WTC11 (cell line): ENCODE results near the gene SLC39A3.

Experiments
- CTCF ChIP-seq: fragments of 200-600 bp; IDR thresholded peaks from 2 replicates; pipeline ENCODE4 v1.8.0; 2022; ENCODE audit warnings: antibody characterized with exemption
- ESRRA ChIP-seq: sonication (generic); formaldehyde crosslinking; IDR thresholded peaks from 2 replicates; pipeline ENCODE4 v1.8.1; 2022; ENCODE audit warnings: mild to moderate bottlenecking, missing genetic modification reagents, borderline replicate concordance
- FOXJ3 ChIP-seq: sonication (generic); formaldehyde crosslinking; IDR thresholded peaks from 2 replicates; pipeline ENCODE4 v1.9.0; 2021; ENCODE audit warnings: missing genetic modification reagents, mild to moderate bottlenecking, borderline replicate concordance
- JUN ChIP-seq: sonication (generic); formaldehyde crosslinking; IDR thresholded peaks from 2 replicates; pipeline ENCODE4 v1.8.0; 2023; ENCODE audit warnings: mild to moderate bottlenecking, missing genetic modification reagents
- NR1H2 ChIP-seq: sonication (generic); formaldehyde crosslinking; IDR thresholded peaks from 2 replicates; pipeline ENCODE4 v1.9.0; 2021; ENCODE audit warnings: mild to moderate bottlenecking, moderate library complexity, missing genetic modification reagents
- SP1 ChIP-seq: sonication (generic); formaldehyde crosslinking; conservative IDR thresholded peaks from 2 replicates; pipeline ENCODE4 v1.8.1; 2022; ENCODE audit warnings: missing genetic modification reagents
- TCF7 ChIP-seq: sonication (generic); formaldehyde crosslinking; IDR thresholded peaks from 2 replicates; pipeline ENCODE4 v1.8.0; 2022; ENCODE audit warnings: mild to moderate bottlenecking, low read depth, missing genetic modification reagents, moderate library complexity
- USF1 ChIP-seq: sonication (generic); formaldehyde crosslinking; IDR thresholded peaks from 2 replicates; pipeline ENCODE4 v1.8.0; 2022; ENCODE audit warnings: mild to moderate bottlenecking, missing genetic modification reagents
- ZNF232 ChIP-seq: sonication (generic); formaldehyde crosslinking; IDR thresholded peaks from 2 replicates; pipeline ENCODE4 v1.8.0; 2022; ENCODE audit warnings: mild to moderate bottlenecking, missing genetic modification reagents
- ZNF423 ChIP-seq: fragments of 250-450 bp; sonication (Bioruptor Pico); IDR thresholded peaks from 2 replicates; pipeline ENCODE4 v2.1.2; 2022; ENCODE audit warnings: mild to moderate bottlenecking, moderate library complexity
- TF ChIP-seq, protein P1 (sequence below): fragments of 250-450 bp; sonication (Bioruptor Pico); conservative IDR thresholded peaks from 2 replicates; pipeline ENCODE4 v1.9.0; 2021; ENCODE audit warnings: mild to moderate bottlenecking
- TF ChIP-seq, protein P2 (sequence below): sonication (generic); formaldehyde crosslinking; IDR thresholded peaks from 2 replicates; pipeline ENCODE4 v1.8.1; 2023; ENCODE audit warnings: mild to moderate bottlenecking, missing genetic modification reagents, borderline replicate concordance
- TF ChIP-seq, protein P3 (sequence below): sonication (generic); formaldehyde crosslinking; IDR thresholded peaks from 2 replicates; pipeline ENCODE4 v1.8.0; 2023; ENCODE audit warnings: missing genetic modification reagents
- TF ChIP-seq, protein P4 (sequence below): fragments of 250-450 bp; sonication (Bioruptor Pico); IDR thresholded peaks from 2 replicates; pipeline ENCODE4 v1.9.0; 2021; ENCODE audit warnings: moderate library complexity, mild to moderate bottlenecking, inconsistent platforms, borderline replicate concordance

- TF ChIP-seq, protein P1, sequence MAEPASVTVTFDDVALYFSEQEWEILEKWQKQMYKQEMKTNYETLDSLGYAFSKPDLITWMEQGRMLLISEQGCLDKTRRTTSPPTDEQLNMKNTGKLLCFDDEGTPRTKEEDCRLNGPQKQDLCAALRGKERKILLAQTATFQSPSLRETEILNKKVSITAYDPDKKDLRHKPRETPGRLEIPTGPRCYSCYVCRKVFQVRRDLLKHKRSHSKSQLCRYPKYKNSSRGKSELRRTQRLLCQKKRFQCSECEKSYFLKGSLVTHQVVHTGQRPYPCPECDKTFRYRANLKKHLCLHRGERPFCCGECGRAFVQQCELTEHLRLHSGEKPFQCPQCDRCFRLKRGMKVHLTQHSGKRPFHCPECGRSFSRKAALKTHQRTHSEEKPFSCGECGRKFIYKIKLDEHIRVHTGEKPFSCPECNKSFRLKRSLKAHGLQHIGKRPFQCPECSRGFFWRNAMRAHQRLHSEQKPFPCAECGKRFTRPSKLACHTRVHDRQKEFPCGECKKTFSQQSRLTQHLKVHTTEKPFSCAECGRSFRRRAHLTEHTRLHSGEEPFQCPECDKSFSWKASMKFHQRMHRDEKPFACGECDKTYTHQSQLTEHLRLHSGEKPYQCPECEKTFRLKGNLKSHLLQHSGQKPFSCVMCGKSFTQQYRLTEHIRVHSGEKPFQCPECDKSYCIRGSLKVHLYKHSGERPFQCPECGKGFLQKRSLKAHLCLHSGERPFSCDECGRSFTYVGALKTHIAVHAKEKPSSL (CRISPR knock-in tag), result no peak
- TF ChIP-seq CTCF (no peak), SP1 (CRISPR knock-in tag) (no peak), TCF7 (CRISPR knock-in tag) (no peak), ESRRA (no peak), NR1H2 (CRISPR knock-in tag) (no peak), USF1 (CRISPR knock-in tag) (no peak), ZNF423 (CRISPR knock-in tag) (no peak), ZNF232 (no peak), JUN (CRISPR knock-in tag) (no peak), FOXJ3 (CRISPR knock-in tag) (no peak)
- TF ChIP-seq, protein P2, sequence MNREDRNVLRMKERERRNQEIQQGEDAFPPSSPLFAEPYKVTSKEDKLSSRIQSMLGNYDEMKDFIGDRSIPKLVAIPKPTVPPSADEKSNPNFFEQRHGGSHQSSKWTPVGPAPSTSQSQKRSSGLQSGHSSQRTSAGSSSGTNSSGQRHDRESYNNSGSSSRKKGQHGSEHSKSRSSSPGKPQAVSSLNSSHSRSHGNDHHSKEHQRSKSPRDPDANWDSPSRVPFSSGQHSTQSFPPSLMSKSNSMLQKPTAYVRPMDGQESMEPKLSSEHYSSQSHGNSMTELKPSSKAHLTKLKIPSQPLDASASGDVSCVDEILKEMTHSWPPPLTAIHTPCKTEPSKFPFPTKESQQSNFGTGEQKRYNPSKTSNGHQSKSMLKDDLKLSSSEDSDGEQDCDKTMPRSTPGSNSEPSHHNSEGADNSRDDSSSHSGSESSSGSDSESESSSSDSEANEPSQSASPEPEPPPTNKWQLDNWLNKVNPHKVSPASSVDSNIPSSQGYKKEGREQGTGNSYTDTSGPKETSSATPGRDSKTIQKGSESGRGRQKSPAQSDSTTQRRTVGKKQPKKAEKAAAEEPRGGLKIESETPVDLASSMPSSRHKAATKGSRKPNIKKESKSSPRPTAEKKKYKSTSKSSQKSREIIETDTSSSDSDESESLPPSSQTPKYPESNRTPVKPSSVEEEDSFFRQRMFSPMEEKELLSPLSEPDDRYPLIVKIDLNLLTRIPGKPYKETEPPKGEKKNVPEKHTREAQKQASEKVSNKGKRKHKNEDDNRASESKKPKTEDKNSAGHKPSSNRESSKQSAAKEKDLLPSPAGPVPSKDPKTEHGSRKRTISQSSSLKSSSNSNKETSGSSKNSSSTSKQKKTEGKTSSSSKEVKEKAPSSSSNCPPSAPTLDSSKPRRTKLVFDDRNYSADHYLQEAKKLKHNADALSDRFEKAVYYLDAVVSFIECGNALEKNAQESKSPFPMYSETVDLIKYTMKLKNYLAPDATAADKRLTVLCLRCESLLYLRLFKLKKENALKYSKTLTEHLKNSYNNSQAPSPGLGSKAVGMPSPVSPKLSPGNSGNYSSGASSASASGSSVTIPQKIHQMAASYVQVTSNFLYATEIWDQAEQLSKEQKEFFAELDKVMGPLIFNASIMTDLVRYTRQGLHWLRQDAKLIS (CRISPR knock-in tag), result no peak
- TF ChIP-seq, protein P3, sequence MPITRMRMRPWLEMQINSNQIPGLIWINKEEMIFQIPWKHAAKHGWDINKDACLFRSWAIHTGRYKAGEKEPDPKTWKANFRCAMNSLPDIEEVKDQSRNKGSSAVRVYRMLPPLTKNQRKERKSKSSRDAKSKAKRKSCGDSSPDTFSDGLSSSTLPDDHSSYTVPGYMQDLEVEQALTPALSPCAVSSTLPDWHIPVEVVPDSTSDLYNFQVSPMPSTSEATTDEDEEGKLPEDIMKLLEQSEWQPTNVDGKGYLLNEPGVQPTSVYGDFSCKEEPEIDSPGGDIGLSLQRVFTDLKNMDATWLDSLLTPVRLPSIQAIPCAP (CRISPR knock-in tag), result no peak
- TF ChIP-seq, protein P4, sequence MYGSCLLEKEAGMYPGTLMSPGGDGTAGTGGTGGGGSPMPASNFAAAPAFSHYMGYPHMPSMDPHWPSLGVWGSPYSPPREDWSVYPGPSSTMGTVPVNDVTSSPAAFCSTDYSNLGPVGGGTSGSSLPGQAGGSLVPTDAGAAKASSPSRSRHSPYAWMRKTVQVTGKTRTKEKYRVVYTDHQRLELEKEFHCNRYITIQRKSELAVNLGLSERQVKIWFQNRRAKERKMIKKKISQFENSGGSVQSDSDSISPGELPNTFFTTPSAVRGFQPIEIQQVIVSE (CRISPR knock-in tag), result no peak
These were observed 16.0 kb upstream of the SLC39A3 start for GRCh38 chr19:2755811-2756210.
